Tibial nerve (tissue), 4 donors: ENCODE data around the gene NUDT9. TPM values are rescaled to one million over a fixed set of nuclear protein-coding genes. Genes with fewer than 3 reads are reported as not detected.

ENCODE experiments used
- DNase-seq, 2 donors: peaks; one replicate each; pipeline ENCODE4 v3.0.0-alpha.2; 2019; ENCODE audit warnings: low spot score in 2 of 2
- H3K27ac ChIP-seq, 4 donors: fragments of 200-600 bp; sonication (generic) in 3 of 4; one replicate each; pipeline ENCODE4 v1.5.1; 2017 to 2019; ENCODE audit warnings: mild to moderate bottlenecking in 1 of 4
- H3K27me3 ChIP-seq, 2 donors: fragments of 200-600 bp; sonication (generic) in 1 of 2; one replicate each; pipeline versions ENCODE4 v1.5.1 to v1.6.0; 2017 to 2019
- H3K36me3 ChIP-seq, 3 donors: fragments of 200-600 bp; sonication (generic); one replicate each; pipeline ENCODE4 v1.5.1; 2018 to 2019
- H3K4me1 ChIP-seq, 4 donors: fragments of 200-600 bp; sonication (generic) in 3 of 4; one replicate each; pipeline ENCODE4 v1.5.1; 2017 to 2019
- H3K4me3 ChIP-seq, 4 donors: fragments of 200-600 bp; sonication (generic) in 3 of 4; one replicate each; pipeline ENCODE4 v1.5.1; 2017 to 2019; ENCODE audit warnings: mild to moderate bottlenecking in 1 of 4, moderate library complexity in 1 of 4
- H3K9me3 ChIP-seq, 4 donors: fragments of 200-600 bp; sonication (generic) in 3 of 4; one replicate each; pipeline ENCODE4 v1.5.1; 2017 to 2019
- EP300 ChIP-seq, 2 donors: sonication (generic); formaldehyde crosslinking; IDR thresholded peaks; one replicate each; pipeline ENCODE4 v1.6.1; 2017; ENCODE audit warnings: antibody characterized with exemption in 2 of 2, mild to moderate bottlenecking in 1 of 2
- POLR2A ChIP-seq, 2 donors: fragments of 450-650 bp; IDR thresholded peaks; one replicate each; pipeline ENCODE4 v1.6.1; 2017; ENCODE audit warnings: antibody characterized with exemption in 2 of 2, mild to moderate bottlenecking in 2 of 2, moderate library complexity in 2 of 2
- WGBS, 2 donors: methylation state at CpG; one replicate each; pipeline ENCODE4 v1.1.5; 2018; 5-methylcytosine and 5-hydroxymethylcytosine counted together
- total RNA-seq, 4 donors: library from RNA; depleted of rRNA; stranded (reverse); fragments of >200 nt; gene quantifications; one replicate each; pipeline ENCODE4 v1.1.0, GENCODE V29; 2016
- TF ChIP-seq, protein P1 (sequence below), 5 experiments: fragments of 200-600 bp in 3 of 5; fragments of 450-650 bp in 2 of 5; sonication (generic) in 3 of 5; IDR thresholded peaks; one replicate each; pipeline ENCODE4 v1.5.1; 2016 to 2019; ENCODE audit warnings: antibody characterized with exemption in 5 of 5, mild to moderate bottlenecking in 3 of 5, moderate library complexity in 2 of 5

The NUDT9 gene
- total RNA-seq, 4 donors from 2014 or later = 15.0 to 33.3 (median 24.5) TPM

DNA sequence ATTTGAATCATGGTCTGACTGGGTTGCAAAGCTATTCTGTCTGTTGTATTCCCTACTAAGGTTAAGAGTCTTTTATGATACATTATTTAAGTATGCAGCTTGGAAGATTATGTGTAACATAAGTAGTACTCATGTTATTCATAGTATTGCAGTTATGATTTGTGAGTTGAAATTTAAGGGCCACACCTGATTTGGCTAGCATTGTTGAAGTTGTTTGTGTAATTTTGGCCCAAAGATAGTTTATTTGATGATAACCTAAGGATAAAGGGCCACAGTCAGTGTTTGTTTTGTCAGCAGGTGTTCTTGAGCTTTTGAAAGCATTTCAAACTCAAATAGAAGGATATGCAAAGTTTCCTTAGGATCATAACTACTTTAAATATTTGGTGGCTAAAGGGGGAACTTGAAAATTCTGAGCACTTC lies 38.9 kb downstream of the NUDT9 start:
- Histone ChIP-seq H3K27me3 (no peaks in the 10 kb centered on the region), H3K27ac (no peak overlapping the region), H3K4me1 (peaks cover 0 to 5% (median 0%) of the 10 kb centered on the region in 4 donors), H3K9me3 (no peaks in the 10 kb centered on the region), H3K36me3 (peaks cover 0 to 27% (median 5%) of the 10 kb centered on the region in 3 donors), H3K4me3 (no peak overlapping the region)
- TF ChIP-seq, protein P1, sequence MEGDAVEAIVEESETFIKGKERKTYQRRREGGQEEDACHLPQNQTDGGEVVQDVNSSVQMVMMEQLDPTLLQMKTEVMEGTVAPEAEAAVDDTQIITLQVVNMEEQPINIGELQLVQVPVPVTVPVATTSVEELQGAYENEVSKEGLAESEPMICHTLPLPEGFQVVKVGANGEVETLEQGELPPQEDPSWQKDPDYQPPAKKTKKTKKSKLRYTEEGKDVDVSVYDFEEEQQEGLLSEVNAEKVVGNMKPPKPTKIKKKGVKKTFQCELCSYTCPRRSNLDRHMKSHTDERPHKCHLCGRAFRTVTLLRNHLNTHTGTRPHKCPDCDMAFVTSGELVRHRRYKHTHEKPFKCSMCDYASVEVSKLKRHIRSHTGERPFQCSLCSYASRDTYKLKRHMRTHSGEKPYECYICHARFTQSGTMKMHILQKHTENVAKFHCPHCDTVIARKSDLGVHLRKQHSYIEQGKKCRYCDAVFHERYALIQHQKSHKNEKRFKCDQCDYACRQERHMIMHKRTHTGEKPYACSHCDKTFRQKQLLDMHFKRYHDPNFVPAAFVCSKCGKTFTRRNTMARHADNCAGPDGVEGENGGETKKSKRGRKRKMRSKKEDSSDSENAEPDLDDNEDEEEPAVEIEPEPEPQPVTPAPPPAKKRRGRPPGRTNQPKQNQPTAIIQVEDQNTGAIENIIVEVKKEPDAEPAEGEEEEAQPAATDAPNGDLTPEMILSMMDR (IDR thresholded peaks at IDR 0.05) = no peak
- no peak for TF ChIP-seq EP300 (IDR thresholded peaks at IDR 0.05)
- TF ChIP-seq POLR2A (IDR thresholded peaks at IDR 0.05) = no peak
- no peak for DNase-seq

DNA sequence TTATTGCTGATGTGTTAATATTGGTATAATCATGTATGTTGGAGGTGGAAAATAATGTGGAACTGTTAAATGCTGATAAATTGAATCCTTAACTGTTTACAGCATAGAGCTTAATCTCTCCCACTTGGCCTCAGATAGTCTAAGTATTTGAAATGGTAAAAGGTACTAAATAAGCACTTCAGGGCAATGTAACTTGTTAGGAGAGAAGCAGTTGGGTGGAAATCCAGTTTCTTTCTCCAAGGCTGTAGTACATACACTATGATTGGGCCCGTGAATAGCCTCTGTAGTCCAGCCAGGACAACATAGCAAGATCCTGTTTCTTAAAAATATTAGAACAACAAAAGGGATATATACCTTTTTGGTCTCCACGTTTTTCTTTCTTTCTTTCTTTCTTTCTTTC lies 39.7 kb downstream of the NUDT9 start:
- Histone ChIP-seq H3K27me3 (no peaks in the 10 kb centered on the region), H3K4me1 (peaks cover 0 to 5% (median 0%) of the 10 kb centered on the region in 4 donors), H3K36me3 (peaks cover 0 to 26% (median 5%) of the 10 kb centered on the region in 3 donors), H3K9me3 (no peaks in the 10 kb centered on the region), H3K4me3 (no peak overlapping the region), H3K27ac (no peak overlapping the region)
- 89 to 91% methylated on average over 2 of the region's 2 CpGs for WGBS, 2 donors
- no peak for DNase-seq
- no peak for TF ChIP-seq EP300 (IDR thresholded peaks at IDR 0.05)
- TF ChIP-seq, protein P1 (IDR thresholded peaks at IDR 0.05) = no peak
- TF ChIP-seq POLR2A (IDR thresholded peaks at IDR 0.05) = no peak

DNA sequence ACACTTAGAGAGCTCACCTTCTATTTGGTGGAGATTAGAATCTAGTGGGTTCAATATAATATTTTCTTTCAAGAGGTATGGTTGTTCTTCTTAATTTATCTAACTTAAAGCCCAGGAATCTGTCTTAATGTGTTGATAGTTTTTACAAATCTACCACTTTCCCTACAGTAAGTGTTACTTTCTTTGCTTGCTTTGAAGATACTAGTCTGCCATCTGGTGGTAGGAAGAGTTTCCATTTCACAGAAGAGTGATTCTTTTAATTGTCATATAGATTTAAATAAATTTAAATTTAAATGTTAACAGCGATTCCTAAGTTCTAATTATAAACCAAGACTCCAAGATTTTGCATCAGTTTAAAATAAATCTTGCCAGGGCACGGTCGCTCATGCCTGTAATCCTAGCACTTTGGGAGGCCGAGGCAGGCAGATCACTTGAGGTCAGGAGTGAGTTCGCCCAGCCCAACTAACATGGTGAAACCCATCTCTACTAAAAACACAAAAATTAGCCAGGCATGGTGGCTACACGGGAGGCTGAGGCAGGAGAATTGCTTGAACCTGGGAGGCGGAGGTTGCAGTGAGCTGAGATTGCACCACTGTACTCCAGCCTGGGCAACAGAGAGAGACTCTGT lies 43.5 kb downstream of the NUDT9 start:
- WGBS, 2 donors = 43 to 47% methylated on average over 7 of the region's 7 CpGs
- Histone ChIP-seq H3K27ac (no peak overlapping the region), H3K4me1 (peaks cover 0 to 5% (median 0%) of the 10 kb centered on the region in 4 donors), H3K36me3 (no peaks in the 10 kb centered on the region), H3K4me3 (no peak overlapping the region), H3K9me3 (no peaks in the 10 kb centered on the region), H3K27me3 (no peaks in the 10 kb centered on the region)
- TF ChIP-seq, protein P1 (IDR thresholded peaks at IDR 0.05) = peak; percentile 38 to 64 (median 54)
- no peak for TF ChIP-seq EP300 (IDR thresholded peaks at IDR 0.05)
- peak in 1 of 2 donors; percentile 44 for DNase-seq

DNA sequence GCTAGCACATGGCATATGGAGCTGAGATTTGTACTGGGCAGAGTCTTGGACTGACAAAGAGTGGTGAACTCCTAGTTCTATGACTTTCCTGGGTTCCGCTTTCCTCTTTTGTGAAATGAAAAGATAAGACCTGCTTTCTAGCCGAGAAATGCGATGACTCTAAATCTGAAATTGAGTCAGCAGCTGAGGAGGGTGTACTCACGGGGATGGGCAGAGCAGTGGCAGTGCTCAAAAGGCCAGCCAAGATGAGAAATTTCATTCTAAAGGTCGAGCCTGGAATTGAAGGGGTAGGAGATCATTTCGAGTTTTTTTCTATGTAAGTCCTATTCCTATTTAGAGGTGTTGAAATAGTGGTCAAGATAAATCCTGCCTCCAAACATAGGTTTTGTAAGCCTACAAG lies 47.0 kb downstream of the NUDT9 start:
- TF ChIP-seq POLR2A (IDR thresholded peaks at IDR 0.05) (no peak), EP300 (IDR thresholded peaks at IDR 0.05) (no peak)
- TF ChIP-seq, protein P1 (IDR thresholded peaks at IDR 0.05) = no peak
- no peak overlapping the region for H3K27ac ChIP-seq
- no peaks in the 10 kb centered on the region for H3K27me3 ChIP-seq
- no peaks in the 10 kb centered on the region for H3K9me3 ChIP-seq
- WGBS, 2 donors = 80 to 84% methylated on average over 6 of the region's 6 CpGs
- no peak overlapping the region for H3K4me3 ChIP-seq
- H3K4me1 ChIP-seq = peaks cover 0 to 5% (median 0%) of the 10 kb centered on the region in 4 donors
- DNase-seq = no peak
- H3K36me3 ChIP-seq = peaks cover 0 to 16% (median 0%) of the 10 kb centered on the region in 3 donors

DNA sequence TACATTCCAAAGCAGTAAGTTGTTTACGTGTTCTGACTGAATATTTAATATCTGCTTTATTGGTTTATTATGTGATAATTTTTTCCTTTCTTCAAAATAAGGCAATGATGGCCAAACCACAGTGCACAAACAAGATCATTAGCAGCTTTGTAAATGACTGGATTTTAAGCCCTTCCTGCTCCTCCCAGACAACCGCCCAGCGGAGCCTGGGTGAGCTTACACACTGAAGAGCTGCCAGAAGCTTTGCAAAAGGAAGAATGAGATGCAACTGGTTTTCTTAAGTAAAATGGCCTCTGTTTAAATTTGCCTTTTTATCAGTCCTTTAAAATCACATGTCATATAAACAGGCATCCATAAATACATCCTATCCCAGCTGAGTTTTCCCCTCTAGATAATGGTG lies 54.6 kb downstream of the NUDT9 start:
- Histone ChIP-seq H3K4me1 (no peaks in the 10 kb centered on the region), H3K4me3 (no peak overlapping the region), H3K36me3 (peaks cover 0 to 45% (median 0%) of the 10 kb centered on the region in 3 donors), H3K9me3 (no peaks in the 10 kb centered on the region), H3K27me3 (no peaks in the 10 kb centered on the region), H3K27ac (peak overlapping the region in 1 of 4 donors; percentile 6)
- TF ChIP-seq, protein P1 (IDR thresholded peaks at IDR 0.05) = no peak
- TF ChIP-seq POLR2A (IDR thresholded peaks at IDR 0.05) (no peak), EP300 (IDR thresholded peaks at IDR 0.05) (no peak)
- DNase-seq = no peak
- whole genome bisulfite sequencing, 2 donors = 56 to 71% methylated on average over 3 of the region's 3 CpGs
